T-helper 1 cell (primary cell): ENCODE results near the gene NIPSNAP3A.

Experiments used
- DNase-seq, 5 donors: peaks; one replicate each; pipeline ENCODE4 v3.0.0-alpha.2; 2012 to 2020

NIPSNAP3A gene

DNA sequence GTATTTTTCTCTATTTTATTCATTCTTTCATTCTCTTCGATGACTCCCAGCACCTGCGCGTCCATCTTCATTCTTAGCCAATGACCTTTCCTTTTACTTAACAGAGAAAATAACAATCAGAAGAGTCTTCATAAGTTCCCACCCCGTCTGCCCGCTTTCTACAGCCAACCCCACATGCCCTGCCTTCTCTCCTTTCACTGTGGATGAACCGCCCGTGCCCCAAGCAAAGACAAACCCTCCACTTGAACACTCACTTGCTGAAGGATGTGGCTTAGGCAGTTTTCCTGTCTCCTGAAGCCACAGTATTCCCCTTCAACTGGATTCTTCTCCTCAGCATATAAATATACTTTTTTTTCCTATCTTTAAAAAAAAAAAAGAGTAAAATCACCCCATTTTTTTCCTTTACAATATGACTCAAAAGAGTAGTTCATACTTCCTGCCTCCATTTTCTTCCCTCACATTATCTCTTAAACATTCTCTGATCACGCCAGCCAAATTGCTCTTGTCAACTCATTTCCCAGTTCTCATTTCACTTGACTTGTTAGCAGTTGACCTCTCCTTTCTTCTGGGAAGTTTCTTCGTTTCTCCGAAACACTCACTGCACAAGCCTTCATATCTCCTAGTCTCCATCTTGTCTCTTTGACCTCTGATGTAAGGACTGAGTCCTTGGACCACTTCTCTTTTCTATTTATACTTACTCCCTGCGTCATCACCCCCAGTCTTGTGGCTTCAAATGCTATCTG lies 27.5 kb downstream of the NIPSNAP3A start:
- peak in 1 of 5 donors; percentile 17 for DNase-seq

DNA sequence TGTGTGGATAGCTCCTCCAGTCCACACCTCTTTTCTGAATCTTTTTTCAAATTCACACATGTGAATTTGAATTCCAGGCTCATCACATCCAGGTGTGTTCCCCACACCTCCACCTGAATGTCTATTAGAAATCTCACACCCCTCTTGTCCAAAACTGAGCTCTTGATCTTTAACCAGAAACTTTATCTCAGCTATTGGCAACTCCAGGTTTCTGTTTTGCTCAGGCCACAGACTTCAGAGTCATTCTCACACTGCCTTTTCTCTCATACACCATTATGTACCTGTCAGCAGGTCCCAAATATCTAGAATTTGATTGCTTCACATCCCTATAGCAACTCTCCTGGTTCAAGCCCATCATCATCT lies 28.1 kb downstream of the NIPSNAP3A start:
- DNase-seq: no peak

DNA sequence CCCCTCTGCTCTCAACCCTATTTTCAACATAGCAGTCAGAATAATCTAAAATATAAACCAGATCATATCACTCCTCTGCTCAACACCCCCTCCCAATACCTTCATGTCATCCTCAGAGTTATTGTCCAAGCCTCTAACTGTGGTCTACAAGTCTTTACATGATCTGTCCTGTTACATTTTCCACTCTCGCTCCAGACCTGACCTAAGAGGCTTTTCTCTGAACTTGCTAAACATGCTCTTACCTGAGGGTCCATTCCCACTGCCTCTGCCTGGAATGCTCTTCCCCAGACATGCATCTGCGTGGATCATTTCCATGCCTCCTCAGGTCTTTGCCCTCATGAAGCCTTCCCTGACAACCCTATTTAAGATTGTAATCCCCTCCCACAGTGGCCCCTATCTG lies 28.5 kb downstream of the NIPSNAP3A start:
- DNase-seq: no peak

DNA sequence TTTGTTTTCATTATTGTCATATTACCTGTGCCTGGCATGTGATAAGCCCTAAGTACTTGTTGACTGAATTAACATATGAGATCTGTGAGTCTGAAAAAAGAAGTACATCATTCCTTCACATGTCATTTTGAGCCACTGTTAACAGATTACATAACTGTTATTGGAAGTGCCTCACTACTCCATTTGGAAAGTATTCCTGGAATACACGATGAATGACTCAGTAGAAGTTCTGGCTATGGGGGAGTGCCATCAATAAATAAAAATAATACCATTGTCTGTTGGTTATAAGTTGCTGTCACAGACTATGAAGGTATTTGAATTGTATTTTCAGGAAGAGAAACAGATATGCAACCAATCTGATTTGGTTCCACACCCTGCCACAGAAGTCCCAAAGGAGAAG lies 29.3 kb downstream of the NIPSNAP3A start:
- no peak for DNase-seq

DNA sequence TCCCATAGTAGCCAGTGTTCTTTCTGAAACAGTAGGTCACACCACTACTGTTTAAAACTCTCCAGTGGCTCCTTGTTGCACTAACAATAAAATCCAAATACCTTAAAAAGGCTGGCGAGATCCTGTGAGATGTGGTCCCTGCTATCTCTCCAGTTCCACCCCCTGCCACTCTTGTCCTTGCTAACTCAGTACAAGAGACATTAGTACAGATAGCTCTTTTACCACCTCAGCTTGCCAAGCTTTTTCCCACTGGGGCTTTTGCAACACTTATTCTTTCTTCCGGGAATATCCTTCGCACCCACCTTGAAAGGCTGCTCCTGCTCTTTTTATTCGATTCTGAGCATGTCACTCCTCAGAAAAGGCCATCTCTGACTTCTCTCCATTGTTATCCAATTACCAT lies 31.3 kb downstream of the NIPSNAP3A start:
- DNase-seq: no peak

DNA sequence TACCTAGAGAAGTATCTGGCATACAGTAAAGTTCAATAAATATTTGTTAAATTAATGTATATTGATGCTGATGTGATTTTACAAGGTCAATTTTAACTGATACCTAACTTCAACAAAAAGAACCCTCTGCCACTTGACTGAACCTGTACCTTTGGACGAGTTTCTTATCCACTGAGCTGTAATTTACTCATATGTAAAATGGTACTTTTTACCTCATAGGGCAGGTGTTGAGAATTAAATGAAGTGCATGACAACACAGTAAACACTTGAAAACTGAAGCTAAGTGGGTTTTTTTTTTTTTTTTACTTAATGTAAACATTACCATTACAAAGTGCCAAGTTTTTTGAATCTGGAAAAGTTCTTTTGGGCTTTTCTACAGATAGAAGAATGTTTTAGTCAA lies 31.9 kb downstream of the NIPSNAP3A start:
- DNase-seq: no peak

DNA sequence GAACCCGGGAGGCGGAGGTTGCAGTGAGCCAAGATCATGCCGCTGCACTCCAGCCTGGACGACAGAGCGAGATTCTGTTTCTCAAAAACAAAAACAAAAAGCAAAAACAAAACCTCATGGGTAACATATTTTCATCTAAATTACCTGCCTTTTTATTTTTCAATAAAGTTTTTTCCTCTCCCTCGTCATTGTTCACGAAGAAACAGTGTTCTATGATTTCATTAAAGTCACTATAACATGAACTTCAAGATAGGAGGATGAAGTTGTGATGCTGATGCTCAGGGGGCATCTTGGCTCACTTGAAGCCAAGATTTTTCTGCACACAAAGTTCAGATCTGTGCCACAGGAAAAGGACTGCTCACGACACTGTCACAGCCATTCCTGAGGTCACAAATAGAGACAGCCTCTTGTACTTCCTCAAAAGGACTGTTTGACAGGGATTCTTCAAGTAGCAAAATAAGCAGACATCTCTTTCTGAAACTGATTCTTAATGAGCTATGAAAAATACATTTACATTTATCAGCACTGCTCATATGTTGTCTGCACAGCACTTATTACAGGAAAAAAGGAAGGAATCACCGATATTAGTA lies 32.6 kb downstream of the NIPSNAP3A start:
- no peak for DNase-seq

DNA sequence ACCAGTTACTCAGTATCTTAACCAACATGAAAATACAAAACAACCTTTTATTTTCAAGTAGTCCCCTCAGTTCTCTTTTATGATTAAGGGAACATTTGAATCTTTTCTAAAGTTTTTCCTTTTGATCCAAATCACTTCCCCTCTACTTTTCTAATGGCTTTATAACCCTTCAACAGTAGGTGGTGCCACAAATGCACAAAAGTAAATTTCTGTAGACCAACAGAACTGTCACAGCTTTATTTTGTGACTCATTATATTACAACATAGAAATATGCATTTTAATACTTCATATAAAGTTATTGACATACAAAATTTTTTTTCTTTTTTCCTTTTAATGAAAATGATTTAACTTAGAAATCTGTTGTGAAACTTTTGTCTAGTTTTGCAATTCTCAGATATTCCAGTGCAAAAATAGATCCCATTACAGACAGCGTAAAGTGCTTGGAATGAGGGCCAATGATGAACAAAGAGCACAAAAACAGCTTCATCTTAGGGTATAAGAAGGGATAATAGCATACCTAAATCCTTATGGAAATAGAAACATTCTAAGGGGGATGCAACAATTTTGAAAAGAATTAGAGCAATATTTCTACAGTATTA lies 33.4 kb downstream of the NIPSNAP3A start:
- DNase-seq: no peak

DNA sequence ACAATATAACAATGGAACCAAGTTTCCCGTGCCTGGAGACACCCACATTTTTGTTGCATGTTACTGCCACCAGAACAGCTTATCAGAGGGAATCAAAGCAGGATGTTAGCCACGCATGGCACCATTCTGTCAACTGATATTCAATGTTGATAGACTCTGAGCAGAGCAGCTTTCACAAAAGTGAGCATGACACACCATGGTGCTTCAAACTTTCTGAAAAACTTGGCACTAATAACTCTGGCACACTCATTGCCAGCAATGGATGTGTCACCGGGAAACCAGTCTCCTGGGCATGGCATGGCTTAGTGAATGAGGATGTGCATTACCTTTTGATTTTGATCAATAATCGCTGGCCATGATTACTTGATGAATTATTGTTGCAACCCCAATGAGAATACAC lies 36.1 kb downstream of the NIPSNAP3A start:
- DNase-seq: no peak

DNA sequence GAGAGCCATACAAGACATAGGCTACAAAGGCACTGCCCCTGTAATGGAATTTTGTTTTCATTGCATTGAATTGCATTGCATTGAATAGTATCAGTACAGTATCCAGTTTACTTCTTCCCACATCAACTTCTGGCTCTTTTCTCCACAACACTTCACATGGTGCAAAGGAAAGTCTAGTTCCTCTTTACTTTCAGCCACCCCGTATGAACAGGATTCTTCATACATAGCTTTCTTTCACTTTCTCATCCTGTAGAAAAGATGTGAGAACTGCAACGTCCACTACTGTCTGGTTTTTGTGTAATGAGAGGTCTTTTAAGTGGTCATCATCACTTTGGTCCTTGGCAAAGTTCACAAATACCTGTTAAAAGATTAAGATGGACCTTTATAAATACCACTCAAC lies 36.6 kb downstream of the NIPSNAP3A start:
- no peak for DNase-seq

DNA sequence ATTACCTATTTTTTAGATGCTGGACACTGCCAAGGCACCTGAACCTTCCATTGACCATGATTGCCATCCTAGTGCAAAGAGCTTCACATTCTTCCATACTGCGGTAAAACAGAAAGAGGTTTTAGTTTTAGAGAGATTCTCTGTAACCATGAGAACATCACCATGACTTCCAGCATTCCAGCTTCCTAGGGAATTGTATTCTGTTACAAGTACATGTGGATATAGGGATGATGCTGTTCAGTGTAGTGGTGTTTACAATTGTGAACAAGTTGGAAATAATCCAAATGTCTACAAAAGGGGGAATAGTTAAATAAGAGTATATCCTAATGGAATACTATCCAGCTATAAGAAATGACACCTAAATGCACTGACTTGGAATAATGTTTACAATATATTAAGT lies 38.8 kb downstream of the NIPSNAP3A start:
- no peak for DNase-seq

DNA sequence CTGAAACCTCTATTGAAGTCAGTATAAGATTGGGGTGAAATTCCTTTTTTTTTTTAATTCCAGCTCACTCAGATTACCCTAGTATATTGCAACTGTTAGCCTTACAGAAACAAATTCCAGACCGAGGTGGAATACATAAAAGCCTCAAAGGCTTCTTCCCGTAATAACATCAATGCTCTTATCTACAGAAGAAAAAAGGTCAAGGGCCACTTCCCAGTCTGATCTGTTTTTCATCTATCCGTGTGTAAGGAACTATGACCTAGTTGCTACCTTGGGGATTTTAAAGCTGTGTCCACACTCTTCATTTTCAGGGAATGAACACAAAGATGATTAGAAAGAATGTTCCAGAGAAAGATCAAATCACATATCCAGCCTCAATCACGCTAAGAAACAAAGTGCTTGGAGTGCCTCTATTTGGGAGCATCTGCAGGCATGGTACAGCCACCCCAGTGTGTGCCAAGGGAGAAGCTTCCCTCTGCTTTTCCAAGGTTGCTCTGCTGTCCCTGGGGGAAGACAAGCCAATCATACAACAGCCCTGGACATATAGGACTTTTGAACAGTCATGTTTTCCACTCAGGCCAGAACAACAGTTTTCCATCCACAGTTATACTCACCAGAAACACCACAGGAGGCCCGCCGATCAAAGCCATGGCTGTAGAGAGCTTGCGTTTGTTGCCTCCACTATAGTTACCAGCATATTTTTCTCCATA lies 40.0 kb downstream of the NIPSNAP3A start:
- no peak for DNase-seq

DNA sequence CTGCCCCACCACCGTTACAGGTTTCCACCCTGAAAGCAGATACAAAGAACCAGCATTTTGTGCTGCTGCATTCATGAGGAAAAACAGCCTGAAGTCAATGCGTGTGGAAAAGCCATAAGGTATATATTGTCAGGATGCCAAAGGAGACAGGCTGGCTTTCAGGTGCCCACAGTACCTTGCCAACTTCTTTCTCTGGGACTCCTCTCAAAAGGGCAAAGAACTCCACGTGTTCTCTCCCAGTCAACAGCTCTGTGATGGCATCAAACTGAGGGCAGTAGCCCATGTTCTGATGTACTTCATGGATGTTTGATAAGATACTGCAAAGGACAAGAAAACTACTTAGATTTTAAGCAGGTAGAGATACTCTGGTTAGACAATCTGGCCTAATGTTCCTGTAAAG lies 40.8 kb downstream of the NIPSNAP3A start:
- no peak for DNase-seq

DNA sequence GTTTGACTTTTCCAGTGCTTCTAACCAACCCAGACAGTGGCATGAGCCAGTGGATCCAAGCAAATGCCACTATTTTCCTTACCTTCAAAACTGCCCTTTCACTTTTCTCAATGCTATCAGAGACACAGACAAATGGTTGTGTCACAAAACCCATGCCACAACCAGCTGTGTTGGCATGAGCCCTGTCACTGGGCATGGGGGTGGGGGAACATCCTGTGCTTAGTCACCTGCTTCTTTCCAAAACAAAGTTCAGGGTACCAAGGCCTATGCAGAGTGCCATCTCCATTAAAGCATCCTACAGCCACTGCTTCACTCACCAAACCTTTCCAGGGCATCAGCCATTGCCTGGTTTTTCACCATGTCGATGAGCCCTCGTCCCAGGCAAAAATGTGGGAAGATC lies 46.6 kb downstream of the NIPSNAP3A start:
- no peak for DNase-seq

DNA sequence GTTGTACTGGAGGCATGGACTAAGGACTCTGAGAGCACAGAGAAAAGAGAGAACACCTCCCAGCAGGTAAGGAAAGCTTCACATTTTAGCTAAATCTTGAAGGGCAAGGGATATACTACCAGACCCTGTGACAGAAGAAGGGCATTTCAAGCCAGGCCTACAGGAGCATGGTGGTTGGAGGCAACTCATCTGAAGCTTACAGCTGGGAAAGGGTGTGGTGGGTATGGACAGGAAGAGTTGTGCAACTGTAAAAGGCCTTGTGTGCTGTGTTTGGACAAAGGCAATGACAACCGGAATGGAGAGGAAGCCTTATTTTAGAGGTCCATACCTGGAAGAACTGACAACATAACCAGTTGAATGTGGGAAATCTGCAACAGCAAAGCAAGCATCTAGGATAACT lies 47.6 kb downstream of the NIPSNAP3A start:
- no peak for DNase-seq

DNA sequence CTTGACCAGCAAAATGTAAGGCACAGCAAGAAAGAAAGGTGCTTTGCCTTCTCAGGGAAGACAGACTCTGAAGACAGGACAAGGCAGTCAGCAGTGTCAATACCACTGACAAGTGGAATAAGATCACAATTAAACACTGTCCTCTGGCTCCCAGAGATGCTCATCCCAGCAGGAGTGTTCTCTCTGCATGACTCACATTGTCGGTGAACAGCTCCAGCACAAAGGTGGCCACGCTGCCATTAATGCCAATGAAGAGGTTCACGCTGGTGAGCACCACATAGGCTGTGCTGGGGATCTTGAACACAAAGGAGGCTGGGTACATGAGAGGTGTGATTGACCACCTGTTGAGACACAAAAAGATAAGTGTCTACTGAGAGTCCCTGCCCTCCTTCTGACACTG lies 48.4 kb downstream of the NIPSNAP3A start:
- DNase-seq: no peak

DNA sequence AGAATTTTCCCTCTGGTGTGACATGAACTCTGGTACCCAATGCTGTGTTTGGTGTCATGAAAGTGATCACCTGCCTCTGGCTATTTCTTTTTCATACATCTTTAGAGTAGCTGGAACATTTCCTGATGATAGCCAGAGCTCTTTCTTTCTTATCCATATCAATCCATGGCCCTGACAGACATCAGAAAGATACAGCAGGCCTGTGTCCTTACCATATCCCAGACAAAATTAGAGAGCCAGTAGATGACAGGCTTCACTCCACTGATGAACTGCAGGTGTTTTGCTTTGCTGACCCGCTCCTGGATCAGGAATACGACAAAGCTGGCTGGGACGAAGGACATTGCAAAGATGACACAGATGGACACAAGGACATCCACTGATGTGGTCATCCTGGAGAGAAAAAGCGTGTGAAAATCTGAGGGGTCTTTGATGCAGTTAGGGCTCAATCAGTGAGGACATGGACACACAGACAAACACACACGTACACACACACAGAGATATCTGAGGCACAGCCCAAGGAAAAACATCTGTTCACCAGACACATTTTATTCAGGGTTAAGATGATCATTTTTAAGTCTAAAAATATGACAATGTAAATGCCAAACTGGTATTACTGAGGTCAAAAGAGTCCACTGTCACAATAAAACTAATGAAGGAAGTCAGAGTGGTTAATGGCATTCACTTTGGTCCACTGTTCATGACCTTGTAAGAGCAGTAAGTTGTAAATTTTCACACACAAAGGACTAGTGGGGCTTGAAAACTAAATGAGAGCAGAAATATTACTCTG lies 50.9 kb downstream of the NIPSNAP3A start:
- DNase-seq: no peak

DNA sequence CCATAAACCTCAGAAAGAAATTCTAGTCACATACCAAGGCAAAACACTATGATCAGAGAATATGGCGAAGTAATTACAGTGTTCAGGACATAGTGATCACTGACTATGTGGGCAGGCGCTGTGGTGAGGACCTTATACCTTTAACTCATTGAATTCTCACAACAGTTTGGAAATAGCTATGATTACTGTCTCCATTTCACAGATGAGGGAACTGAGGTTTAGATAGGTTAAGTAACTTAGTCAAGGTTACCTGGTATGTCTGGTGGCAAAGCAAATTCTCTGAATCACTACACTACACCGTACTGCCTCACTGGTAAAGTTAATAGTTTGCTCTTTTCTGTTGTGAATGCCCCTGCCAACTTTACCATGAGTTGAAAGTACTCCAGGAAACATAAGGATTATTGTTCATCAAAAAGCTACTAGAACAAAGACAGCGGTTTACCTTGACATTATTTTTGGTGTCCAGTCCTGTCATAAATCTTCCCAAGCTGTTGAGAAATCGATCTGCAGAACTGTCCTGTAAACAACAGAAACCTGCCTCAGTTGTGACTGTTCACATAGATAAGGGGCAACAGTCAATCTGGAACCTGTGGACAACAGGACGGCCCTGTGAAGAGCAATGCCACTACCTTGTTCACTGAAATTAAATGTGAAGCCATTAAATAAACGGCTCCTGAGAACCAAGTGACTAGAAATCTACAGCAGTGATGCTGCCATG lies 52.7 kb downstream of the NIPSNAP3A start:
- DNase-seq: no peak

DNA sequence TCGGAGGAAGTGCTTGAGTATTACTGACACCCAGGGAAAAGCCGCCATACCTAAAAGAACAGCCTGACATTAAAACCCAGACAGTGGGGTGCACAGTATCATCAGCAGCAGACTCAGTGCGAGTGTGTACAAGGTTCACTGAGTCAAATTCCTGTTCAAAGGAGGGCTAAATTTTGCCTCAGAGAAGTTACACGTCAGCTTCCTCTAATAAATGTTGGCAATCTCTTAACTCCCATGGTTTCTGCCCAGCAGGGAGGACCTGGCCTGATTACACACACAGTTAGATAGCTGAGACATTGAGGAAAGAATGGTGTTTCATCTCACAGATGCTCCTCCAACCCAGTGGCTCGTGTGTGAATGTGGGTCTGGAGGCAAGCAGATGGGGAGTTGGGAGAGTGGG lies 54.6 kb downstream of the NIPSNAP3A start:
- DNase-seq: no peak

DNA sequence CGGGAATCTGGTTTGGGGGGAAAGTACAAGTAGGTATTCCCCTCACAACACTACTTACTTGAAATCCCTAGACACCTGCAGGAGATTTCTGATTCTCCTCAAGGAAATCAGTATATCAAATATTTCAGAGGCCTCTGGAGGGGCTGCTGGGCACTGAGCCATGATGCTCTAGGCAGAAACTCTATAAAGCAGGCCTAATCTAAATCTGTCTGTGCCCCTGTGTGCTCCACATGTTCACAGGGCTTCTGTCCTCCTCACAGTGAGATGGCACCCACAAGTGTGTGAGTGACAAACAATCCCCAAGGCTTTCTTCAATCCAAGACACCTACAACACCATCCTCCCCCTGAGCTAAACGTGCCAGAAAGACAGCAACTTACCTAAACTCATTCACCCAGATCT lies 55.4 kb downstream of the NIPSNAP3A start:
- DNase-seq: no peak

DNA sequence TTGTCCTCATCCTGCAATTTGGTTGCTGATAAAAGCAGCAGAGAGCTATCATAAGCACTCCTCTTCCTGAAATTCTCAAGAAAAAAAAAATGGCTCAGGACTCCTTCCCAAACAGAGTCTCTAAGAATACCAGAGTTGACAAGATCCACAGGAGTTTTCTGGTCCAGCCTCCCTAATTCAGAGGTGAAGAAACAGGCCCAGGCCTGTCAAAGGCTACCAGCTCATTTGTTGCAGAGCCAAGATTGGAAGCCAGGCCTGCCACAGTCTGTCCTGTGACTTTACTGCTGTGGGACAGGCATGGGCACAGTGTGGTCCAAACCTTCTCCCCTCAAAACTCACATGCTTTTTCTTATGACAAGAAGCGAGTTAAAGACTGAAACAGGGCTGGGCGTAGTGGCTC lies 58.0 kb downstream of the NIPSNAP3A start:
- DNase-seq: no peak

DNA sequence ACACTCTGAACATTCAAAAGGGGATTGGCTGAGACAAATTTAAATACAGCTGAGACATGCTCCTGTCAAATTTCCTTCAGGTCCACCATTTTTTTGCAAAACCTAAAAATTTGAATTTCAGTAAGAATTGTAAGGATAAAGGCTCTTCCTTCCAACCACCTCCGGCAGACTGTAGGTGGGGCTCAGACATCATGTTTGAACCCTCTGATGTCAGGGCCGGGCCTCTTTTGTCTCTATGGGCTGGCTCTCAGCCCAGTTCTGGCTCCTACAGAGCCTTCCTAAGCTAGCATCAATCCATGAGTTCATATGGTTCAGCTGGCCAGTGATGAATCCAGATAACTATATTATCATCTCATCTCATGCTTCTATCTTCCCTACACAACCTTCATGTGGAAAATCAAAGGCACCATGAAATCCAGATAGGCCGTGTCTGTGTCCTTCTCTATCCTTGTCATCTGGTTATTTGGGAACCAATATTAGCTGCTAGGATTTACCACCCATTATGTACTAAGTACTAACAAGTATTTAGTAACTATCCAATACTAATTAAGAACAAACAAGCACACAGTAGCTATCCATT lies 60.6 kb downstream of the NIPSNAP3A start:
- no peak for DNase-seq
